Measurements from ENCODE around the gene TOP3A.

TOP3A gene

DNA sequence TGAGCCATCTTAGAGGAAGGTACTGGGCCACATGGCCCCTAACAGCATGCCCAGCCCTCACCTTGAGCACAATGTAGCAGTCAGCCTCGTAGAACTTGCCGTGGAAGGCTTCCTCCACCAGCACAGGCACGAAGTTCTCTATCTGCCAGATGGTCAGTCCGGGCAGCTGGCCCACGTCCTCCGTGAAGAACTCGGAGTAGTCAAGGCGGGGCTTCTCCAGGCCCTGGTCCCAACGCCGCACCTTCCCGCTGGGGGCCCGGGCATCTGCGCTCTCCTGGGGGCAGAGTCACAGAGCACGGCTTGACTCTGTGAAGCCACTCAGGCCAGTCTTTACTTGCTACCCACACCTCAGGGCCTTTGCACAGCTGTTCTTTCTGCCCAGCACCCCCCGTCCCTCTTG, 63.6 kb downstream of the TOP3A start:
- TF ChIP-seq RAD21 (IDR thresholded peaks at IDR 0.05; ENCODE audit: low read depth): no peak
- TF ChIP-seq, protein P1, sequence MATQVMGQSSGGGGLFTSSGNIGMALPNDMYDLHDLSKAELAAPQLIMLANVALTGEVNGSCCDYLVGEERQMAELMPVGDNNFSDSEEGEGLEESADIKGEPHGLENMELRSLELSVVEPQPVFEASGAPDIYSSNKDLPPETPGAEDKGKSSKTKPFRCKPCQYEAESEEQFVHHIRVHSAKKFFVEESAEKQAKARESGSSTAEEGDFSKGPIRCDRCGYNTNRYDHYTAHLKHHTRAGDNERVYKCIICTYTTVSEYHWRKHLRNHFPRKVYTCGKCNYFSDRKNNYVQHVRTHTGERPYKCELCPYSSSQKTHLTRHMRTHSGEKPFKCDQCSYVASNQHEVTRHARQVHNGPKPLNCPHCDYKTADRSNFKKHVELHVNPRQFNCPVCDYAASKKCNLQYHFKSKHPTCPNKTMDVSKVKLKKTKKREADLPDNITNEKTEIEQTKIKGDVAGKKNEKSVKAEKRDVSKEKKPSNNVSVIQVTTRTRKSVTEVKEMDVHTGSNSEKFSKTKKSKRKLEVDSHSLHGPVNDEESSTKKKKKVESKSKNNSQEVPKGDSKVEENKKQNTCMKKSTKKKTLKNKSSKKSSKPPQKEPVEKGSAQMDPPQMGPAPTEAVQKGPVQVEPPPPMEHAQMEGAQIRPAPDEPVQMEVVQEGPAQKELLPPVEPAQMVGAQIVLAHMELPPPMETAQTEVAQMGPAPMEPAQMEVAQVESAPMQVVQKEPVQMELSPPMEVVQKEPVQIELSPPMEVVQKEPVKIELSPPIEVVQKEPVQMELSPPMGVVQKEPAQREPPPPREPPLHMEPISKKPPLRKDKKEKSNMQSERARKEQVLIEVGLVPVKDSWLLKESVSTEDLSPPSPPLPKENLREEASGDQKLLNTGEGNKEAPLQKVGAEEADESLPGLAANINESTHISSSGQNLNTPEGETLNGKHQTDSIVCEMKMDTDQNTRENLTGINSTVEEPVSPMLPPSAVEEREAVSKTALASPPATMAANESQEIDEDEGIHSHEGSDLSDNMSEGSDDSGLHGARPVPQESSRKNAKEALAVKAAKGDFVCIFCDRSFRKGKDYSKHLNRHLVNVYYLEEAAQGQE (IDR thresholded peaks at IDR 0.05; ENCODE audit: low read depth): no peak
- TF ChIP-seq TCF12 (IDR thresholded peaks at IDR 0.05; ENCODE audit: low read depth): no peak
- TF ChIP-seq, protein P2, sequence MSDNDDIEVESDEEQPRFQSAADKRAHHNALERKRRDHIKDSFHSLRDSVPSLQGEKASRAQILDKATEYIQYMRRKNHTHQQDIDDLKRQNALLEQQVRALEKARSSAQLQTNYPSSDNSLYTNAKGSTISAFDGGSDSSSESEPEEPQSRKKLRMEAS (IDR thresholded peaks at IDR 0.05): no peak
- TF ChIP-seq EGR1 (IDR thresholded peaks at IDR 0.05): no peak
- TF ChIP-seq ZBTB7A (IDR thresholded peaks at IDR 0.05; ENCODE audit: low read depth): no peak
- TF ChIP-seq FOXM1 (IDR thresholded peaks at IDR 0.05; ENCODE audit: borderline replicate concordance, low read depth): no peak
- no peak for TF ChIP-seq YY1 (IDR thresholded peaks at IDR 0.05; ENCODE audit: low read depth)
- TF ChIP-seq, protein P3, sequence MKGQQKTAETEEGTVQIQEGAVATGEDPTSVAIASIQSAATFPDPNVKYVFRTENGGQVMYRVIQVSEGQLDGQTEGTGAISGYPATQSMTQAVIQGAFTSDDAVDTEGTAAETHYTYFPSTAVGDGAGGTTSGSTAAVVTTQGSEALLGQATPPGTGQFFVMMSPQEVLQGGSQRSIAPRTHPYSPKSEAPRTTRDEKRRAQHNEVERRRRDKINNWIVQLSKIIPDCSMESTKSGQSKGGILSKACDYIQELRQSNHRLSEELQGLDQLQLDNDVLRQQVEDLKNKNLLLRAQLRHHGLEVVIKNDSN (IDR thresholded peaks at IDR 0.05): no peak
- no peak for TF ChIP-seq TEAD4 (IDR thresholded peaks at IDR 0.05)
- no peak for TF ChIP-seq CEBPB (IDR thresholded peaks at IDR 0.05)
- TF ChIP-seq TAF1 (IDR thresholded peaks at IDR 0.05; ENCODE audit: low read depth): no peak
- TF ChIP-seq EP300 (IDR thresholded peaks at IDR 0.05; ENCODE audit: borderline replicate concordance): no peak
- TF ChIP-seq CREB1 (IDR thresholded peaks at IDR 0.05; ENCODE audit: low read depth): no peak
- no peak for TF ChIP-seq NFIC (IDR thresholded peaks at IDR 0.05)

DNA sequence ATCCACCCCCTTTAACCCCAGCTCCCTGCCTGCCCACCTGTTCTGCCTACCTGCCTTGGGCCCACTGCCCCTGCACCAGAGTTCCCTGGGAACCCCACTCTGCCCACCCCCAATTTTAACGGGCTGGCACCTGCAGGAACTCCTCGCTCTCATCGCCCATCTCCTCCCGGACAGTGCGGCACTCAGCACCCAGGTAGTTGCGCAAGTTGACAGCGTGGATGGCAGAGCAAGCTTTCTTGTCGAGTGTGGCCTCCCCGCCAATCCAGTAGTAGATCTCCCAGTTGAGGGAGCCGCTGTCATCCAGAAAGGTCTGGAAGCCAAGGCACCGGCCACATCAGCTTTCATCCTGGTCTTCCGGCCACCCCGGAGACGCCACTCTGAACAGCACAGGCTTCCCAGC, 64.1 kb downstream of the TOP3A start:
- TF ChIP-seq CEBPB (IDR thresholded peaks at IDR 0.05): peak; percentile 67
- TF ChIP-seq, protein P3 (IDR thresholded peaks at IDR 0.05): no peak
- no peak for TF ChIP-seq TEAD4 (IDR thresholded peaks at IDR 0.05)

DNA sequence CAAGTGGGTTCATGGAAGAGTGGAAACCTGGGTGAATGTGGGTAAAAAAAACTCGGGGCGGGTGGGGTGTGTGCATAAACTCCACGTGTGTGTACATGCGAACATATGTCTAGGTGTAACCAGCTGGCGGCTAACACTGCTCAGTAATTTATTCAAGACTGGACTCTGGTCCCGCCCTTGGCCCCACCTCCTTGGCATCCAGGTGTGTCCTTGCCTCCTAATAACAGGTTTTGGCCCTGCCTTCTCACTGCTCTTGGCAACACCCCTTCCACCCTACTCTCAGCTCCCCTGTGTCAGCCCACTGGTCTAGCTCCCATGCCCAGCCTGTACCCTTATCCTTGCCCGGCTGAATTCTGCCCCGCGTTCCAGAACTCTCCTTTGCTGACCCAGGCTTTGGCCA, 64.5 kb downstream of the TOP3A start:
- TF ChIP-seq FOXM1 (IDR thresholded peaks at IDR 0.05; ENCODE audit: borderline replicate concordance, low read depth) (no peak), YY1 (IDR thresholded peaks at IDR 0.05; ENCODE audit: low read depth) (no peak), EGR1 (IDR thresholded peaks at IDR 0.05) (no peak), NFIC (IDR thresholded peaks at IDR 0.05) (no peak)
- TF ChIP-seq, protein P3 (IDR thresholded peaks at IDR 0.05): no peak

DNA sequence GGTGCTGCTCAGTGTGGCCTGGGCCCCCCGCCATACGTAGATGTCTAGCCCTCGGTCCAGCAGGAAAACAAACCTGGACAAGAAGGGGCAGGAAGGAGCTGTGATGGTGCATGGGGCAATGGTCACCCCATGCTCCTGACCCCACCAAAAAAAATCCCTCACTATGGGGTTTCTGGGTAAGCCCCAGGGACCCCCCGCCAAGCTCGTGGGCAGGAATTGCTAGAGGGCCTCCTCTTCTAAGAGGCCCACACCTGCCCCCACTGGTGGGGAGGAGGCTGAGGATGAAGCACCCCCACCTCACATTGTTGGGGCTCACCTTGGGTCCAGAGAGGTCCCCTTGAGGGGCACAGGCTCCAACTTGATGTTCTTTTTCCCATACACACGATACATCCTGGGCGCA, 66.0 kb downstream of the TOP3A start:
- TF ChIP-seq CEBPB (IDR thresholded peaks at IDR 0.05): no peak
- TF ChIP-seq YY1 (IDR thresholded peaks at IDR 0.05; ENCODE audit: low read depth): no peak

DNA sequence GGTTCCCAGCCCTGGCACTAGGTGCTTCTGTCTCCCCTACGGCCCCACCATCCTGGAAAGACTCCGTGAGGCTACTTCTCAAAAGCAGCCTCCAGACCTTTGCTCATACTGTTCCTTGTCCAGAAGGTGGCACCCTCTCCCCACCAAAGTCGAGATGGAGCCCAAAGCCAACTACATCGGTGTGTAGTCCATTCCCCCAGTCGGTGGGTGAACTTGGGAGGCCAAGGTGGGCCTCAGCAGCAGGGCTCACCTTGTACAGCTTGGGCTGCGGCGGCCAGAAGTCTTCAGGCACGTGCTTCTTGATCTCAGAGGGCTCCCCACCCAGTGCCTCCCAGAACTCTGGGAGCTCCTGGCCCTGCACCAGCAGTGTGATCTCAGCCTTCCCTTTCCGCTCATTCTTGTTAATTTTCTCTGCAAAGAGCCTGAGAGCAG, 66.5 kb downstream of the TOP3A start:
- TF ChIP-seq CEBPB (IDR thresholded peaks at IDR 0.05) (no peak), RAD21 (IDR thresholded peaks at IDR 0.05; ENCODE audit: low read depth) (peak; percentile 78)

DNA sequence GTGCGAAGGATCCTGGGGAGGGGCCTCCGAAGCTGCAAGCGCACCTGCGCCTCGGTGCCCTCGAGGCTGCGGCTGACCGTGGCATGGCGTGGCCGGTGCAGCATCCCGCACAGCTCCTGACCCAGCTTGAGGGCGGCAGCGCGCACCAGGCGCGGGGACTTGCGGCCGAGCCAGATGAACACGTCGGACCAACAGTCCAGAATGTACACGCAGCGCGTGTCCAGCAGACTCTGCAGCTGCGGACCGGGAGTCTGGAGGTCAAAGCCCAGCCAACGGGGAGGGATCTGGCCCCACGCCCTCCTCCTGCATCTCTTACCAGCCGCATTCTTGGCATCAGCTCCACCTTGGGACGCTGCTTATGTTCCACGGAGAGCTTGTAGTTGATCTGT, 67.2 kb downstream of the TOP3A start:
- TF ChIP-seq EP300 (IDR thresholded peaks at IDR 0.05; ENCODE audit: borderline replicate concordance) (no peak), CEBPB (IDR thresholded peaks at IDR 0.05) (no peak), EGR1 (IDR thresholded peaks at IDR 0.05) (no peak), TAF1 (IDR thresholded peaks at IDR 0.05; ENCODE audit: low read depth) (no peak), NFIC (IDR thresholded peaks at IDR 0.05) (no peak), FOXM1 (IDR thresholded peaks at IDR 0.05; ENCODE audit: borderline replicate concordance, low read depth) (no peak), CREB1 (IDR thresholded peaks at IDR 0.05; ENCODE audit: low read depth) (no peak), YY1 (IDR thresholded peaks at IDR 0.05; ENCODE audit: low read depth) (no peak), TEAD4 (IDR thresholded peaks at IDR 0.05) (no peak), ZBTB7A (IDR thresholded peaks at IDR 0.05; ENCODE audit: low read depth) (no peak), TCF12 (IDR thresholded peaks at IDR 0.05; ENCODE audit: low read depth) (no peak), RAD21 (IDR thresholded peaks at IDR 0.05; ENCODE audit: low read depth) (no peak)
- TF ChIP-seq, protein P2 (IDR thresholded peaks at IDR 0.05): no peak
- TF ChIP-seq, protein P1 (IDR thresholded peaks at IDR 0.05; ENCODE audit: low read depth): no peak
- TF ChIP-seq, protein P3 (IDR thresholded peaks at IDR 0.05): no peak

All from Ishikawa (cell line).